Left ventricle myocardium superior (tissue), 1 donor: ENCODE results near the gene PICK1. TPM values are rescaled to one million over a fixed set of nuclear protein-coding genes. Genes with fewer than 3 reads are reported as not detected.
A peak's percentile ranks its signal among the peaks of the same experiment; 100 is the strongest.
"Not testable (repeated sequence)": the region's sequence is repeated elsewhere in the genome, so short reads cannot be mapped to it uniquely, and the experiment has no call there.

ENCODE experiments used
- ATAC-seq: fragments of 200-7000 bp; cut with Tn5 transposase; one replicate; pipeline ENCODE4 v1.9.1; 2020; ENCODE audit warnings: mild to moderate bottlenecking, moderate library complexity
- DNase-seq: peaks from one replicate; pipeline ENCODE4 v3.0.0-alpha.2; 2020
- intact Hi-C: fragments of 100-400 bp; cut with micrococcal nuclease; formaldehyde crosslinking; loops from one replicate; pipeline ENCODE4 v1.11.0; 2022
- total RNA-seq: library from RNA; stranded (reverse); fragmentation: NEBNext Ultra II Directional; extraction: Animal tissue kit (Norgen Biotek cat#: 25700); gene quantifications from one replicate; pipeline ENCODE4 v1.2.1, GENCODE V29; 2021
- donor health status: DM: no; HTN: yes; CAD: no; lungs with severe emphysema.

The PICK1 gene
- total RNA-seq, 1 donor from 2014 or later, result 26.5 TPM

GRCh38 chr22:38108561-38109319, 51.5 kb downstream of the PICK1 start:
- intact Hi-C loops, result no loop called here
- no peak for DNase-seq
- ATAC-seq, result no peak

GRCh38 chr22:38109371-38110001, 52.3 kb downstream of the PICK1 start:
- no peak for DNase-seq
- intact Hi-C loops, result no loop called here
- no peak for ATAC-seq

- no peak for DNase-seq
- ATAC-seq, result no peak
- intact Hi-C loops, result no loop called here
Observed at GRCh38 chr22:38110008-38110862, 53.0 kb downstream of the PICK1 start, which contains the start of gene BAIAP2L2. TSS of gene BAIAP2L2 (minus strand) at chr22:38110684. CDS start at chr22:38110525, 159 bp downstream.

GRCh38 chr22:38110863-38111852, 54.0 kb downstream of the PICK1 start:
- ATAC-seq (no peak), DNase-seq (no peak)
- intact Hi-C loops, result no loop called here

- intact Hi-C loops, result no loop called here
- DNase-seq, result no peak
- ATAC-seq, result no peak
Observed at GRCh38 chr22:38111925-38112355, 54.7 kb downstream of the PICK1 start.

GRCh38 chr22:38112381-38112780, 55.2 kb downstream of the PICK1 start:
- intact Hi-C loops, result no loop called here
- ATAC-seq (no peak), DNase-seq (no peak)

- ATAC-seq (peak; percentile 94), DNase-seq (peak; percentile 93)
- intact Hi-C loops, result no loop called here
Observed at GRCh38 chr22:38114484-38115398, 57.5 kb downstream of the PICK1 start.

- intact Hi-C loops, result no loop called here
- DNase-seq (no peak), ATAC-seq (no peak)
Observed at GRCh38 chr22:38115423-38116205, 58.4 kb downstream of the PICK1 start.

GRCh38 chr22:38117556-38117955, 60.4 kb downstream of the PICK1 start:
- DNase-seq, ATAC-seq, intact Hi-C loops: not testable (repeated sequence)

- intact Hi-C loops, result no loop called here
- DNase-seq (no peak), ATAC-seq (no peak)
Observed at GRCh38 chr22:38118182-38118581, 61.0 kb downstream of the PICK1 start.

GRCh38 chr22:38118747-38119146, 61.5 kb downstream of the PICK1 start:
- ATAC-seq, intact Hi-C loops, DNase-seq: not testable (repeated sequence)

- ATAC-seq (no peak), DNase-seq (no peak)
- intact Hi-C loops, result no loop called here
Observed at GRCh38 chr22:38120359-38121110, 63.3 kb downstream of the PICK1 start.

- DNase-seq (no peak), ATAC-seq (no peak)
- intact Hi-C loops, result no loop called here
Observed at GRCh38 chr22:38122616-38123015, 65.4 kb downstream of the PICK1 start.

GRCh38 chr22:38124236-38124974, 67.2 kb downstream of the PICK1 start:
- intact Hi-C loops, result no loop called here
- DNase-seq (no peak), ATAC-seq (no peak)

GRCh38 chr22:38125038-38125610, 67.9 kb downstream of the PICK1 start:
- intact Hi-C loops, result no loop called here
- no peak for DNase-seq
- ATAC-seq, result no peak
